H54 (cell line): ENCODE results near the gene RNF115.
"Not testable (repeated sequence)": the region's sequence is repeated elsewhere in the genome, so short reads cannot be mapped to it uniquely, and the experiment has no call there.

ENCODE experiments used
- DNase-seq: peaks from one replicate; pipeline ENCODE4 v3.0.0; 2011; ENCODE audit warnings: low spot score, mixed read lengths; ENCODE audit not compliant: insufficient read length
- FAIRE-seq: peaks from 3 replicates; lab custom pipeline; 2011; peaks lifted over from hg19 to GRCh38; lab: Jason Lieb, UNC
- POLR2A ChIP-seq: IDR thresholded peaks from 2 replicates; pipeline ENCODE4 v1.6.1; 2011; ENCODE audit warnings: low read depth, mild to moderate bottlenecking, low read length

RNF115 gene

DNA sequence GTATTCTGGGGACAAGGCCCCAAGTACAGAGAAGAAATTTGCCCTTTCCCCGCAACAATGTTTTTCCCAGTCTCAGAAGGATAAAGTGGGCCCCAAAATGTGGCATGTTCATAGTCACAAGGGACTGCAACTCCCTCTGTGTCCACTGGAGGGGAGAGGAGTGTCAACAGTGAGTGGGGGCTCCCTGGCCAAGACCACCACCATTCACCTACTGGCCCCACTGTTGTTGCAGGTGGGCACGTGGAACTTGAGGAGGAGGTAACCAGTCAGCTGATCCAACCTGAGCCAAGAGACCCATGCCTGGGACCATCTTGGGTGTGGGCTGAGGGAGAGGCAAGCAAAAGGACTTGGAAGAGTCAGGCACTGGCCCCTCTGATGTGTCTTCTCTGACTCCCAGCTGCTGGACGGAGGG is 22.3 kb upstream of the RNF115 start:
- FAIRE-seq = no peak
- no peak for DNase-seq

DNA sequence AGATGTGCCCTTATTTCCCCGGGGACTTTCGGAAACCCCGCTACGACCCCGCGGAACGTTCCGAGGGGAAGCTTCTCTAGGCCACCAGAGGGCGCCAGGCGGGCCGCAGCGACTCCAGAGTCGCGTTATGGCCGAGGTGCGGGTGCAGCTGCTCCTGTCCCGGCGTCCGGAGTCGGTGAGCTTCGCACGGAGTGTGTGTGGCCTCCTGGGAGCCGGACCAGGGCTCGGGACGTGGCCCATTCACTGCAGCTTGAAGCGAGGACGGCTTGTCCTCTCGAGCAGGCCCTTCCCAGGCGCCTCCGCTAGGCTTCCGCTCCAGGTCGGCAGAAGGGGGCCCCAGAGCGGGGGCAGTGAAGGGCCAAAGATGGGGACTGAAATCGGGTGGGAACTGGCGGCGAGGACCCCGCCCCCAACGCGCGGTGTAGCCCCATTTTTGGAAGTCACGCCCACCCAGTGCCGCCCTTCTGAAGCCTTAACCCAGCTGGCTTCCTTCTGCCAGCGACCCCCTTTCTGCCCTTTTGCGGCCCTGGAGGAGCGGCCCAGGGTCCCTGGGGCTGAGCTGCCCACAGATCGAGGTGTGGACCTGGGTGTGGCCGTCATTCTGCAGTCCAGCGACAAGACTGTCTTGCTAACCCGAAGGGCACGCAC is 21.7 kb upstream of the RNF115 start, which contains the start of gene NUDT17:
TSS of gene NUDT17 (plus strand) at position 117 of the 648 bp plus-strand sequence. CDS start at position 128, 11 bp downstream.
- TF ChIP-seq POLR2A = peak; percentile 20; the same call in 1 of the 2 replicates
- FAIRE-seq (no peak), DNase-seq (peak; percentile 82)

More for the DNA sequence above, 22.3 kb upstream of the RNF115 start:
- no peak for TF ChIP-seq POLR2A

DNA sequence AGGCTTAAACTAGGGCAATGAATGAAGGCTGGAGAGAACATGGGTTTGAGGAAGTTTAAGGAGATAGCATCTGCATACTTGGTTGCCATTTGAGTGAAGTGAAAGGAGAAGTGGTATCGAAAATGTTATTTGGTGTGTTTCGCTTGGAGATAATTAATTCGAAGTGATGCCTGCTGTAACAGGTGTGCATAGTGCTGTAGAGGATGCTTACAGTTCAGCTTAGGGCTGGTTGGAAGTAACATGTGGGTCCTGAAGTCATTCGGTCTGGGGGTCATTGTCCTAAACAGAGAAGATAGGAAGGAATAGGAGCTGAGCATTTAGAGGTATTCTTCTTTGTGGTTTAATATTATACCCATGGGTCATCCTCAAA is 21.2 kb upstream of the RNF115 start:
- FAIRE-seq (no peak), DNase-seq (no peak)
- no peak for TF ChIP-seq POLR2A

DNA sequence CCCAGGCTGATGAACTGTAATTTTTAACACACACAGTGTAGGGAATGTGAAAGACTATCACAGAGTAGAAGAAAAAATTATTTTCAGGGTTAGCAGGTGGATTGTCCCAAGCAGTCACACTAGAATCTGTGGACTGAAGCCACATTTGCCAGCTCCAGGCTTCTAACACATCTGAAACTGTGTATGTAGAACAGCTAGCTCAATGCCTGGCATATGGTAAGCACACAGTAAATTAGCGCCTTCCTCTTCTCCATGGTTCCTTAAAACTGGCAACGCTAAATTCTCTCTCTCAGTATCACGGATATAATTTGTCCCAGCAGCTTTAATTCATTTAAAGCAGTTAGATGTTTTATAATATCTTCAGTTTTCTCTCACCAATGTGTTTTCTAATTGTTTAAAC is 19.1 kb upstream of the RNF115 start:
- FAIRE-seq (no peak), DNase-seq (no peak)
- no peak for TF ChIP-seq POLR2A

DNA sequence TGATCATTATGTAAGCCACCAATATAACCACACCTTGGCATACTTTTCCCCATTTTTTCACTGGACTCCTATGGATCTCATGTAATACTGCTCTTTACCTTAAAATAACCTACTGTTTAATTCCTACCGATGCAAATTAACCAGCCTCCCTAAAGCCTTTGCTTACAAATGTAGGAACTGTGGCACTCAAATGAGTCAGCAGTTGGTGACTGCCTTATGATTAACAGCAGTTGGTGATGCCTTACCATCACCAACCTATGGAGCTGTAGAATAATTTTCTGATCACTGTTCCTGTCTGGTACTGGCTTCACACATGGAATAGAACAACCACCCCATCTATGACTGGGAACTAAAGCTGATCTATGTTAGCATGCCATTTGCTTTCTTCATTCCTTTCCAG is 13.8 kb upstream of the RNF115 start:
- FAIRE-seq (no peak), DNase-seq (no peak)
- no peak for TF ChIP-seq POLR2A

DNA sequence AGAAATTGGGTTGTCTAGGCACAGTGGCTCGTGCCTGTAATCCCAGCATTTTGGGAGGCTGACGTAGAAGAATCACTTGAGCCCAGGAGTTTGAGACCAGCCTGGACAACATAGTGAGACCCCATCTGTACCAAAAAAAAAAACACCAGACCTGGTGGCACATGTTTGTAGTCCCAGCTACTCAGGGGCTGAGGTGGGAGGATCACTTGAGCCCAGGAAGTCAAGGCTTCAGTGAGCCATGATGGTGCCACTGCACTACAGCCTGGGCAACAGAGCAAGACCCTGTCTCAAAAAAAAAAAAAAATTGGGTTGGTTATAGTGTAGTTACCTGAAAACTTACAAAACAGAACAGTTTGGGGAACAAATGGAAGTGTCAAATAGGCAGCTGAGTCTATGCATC is 6.9 kb upstream of the RNF115 start:
- FAIRE-seq, DNase-seq: not testable (repeated sequence)

DNA sequence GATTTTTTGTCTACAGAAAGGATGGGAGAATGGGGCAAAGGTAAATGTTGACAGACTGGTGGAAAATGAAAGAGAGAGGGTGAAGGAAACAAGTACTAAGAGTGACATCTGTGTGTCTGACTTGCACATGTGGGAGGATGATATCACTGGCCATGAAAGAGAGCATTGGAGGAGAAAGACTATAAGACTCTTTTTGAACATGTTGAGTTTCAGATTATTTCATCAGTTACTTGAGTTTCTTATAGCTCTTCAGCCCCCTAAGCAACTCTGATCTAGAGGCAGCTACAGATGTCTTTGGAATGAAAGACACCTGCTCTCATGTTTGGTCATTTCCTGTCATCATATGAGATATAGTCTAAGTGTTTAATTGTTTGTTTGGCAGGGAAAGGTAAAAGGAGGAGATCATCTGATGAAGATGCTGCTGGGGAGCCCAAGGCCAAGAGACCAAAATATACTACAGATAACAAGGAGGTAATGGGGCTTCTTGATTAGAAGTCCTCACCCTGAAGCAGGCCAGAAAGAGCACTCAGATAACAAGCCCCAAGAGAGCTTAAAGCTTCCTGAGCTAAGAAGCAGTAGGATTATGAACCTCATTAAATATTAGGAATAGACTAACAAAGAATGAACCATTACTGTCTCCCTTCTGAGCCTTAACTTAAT is 4.6 kb upstream of the RNF115 start:
- no peak for TF ChIP-seq POLR2A
- no peak for DNase-seq
- FAIRE-seq = no peak

DNA sequence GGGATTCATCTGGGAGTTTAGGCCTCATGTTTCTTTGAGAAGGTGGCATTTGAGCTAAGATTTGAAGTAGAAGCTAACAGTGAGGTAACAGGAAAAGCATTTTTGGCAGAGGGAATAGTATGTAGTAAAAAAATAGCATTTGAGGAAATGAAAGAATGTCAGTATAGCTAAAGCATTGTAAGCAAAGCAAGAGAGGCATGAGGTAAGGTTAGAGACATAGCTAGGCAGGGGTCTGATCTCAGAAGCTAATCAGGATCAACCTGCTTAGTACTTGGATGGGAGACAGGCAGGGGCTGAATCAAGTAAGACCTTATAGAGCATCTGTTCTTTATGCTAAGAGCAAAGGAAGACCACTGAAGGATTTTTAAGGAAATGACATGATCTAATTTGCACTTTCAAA is 4.1 kb upstream of the RNF115 start:
- DNase-seq (no peak), FAIRE-seq (no peak)
- TF ChIP-seq POLR2A = no peak

DNA sequence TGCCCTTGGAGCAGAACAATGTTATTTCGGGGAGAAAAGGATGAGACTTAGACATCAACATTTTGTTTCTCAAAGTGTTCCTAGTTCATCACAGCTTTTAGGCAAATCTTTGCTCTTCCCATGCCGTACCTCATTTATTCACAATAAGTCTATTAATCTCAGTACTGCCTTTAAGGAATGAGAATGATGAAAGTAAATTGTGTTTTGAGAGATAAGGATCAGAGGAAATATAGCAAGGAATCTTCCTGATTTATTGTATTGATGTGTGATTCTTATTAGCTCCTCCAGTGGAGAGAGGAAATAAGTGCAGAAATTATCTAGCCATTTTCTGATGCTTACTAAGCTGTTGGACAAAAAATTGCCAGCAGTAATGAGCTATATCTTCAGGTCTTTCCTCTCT is 2.1 kb upstream of the RNF115 start:
- no peak for FAIRE-seq
- DNase-seq = no peak
- TF ChIP-seq POLR2A = no peak

DNA sequence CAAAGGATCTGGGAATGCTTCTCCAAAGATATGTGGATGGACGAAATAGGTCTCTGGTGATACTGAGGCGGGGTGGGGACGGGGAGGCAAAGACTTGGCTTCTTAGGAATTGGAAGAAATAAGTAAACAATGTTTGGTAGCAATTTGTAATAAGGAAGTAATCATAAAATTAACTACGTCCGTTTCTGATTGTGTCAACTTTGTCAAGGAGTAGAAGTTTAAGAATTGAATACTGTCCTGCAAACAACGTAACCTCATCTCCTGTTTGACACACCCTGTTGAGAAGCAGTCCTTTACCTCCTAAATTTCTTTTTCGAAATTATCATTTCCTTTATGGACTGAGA is 576 bp upstream of the RNF115 start:
- DNase-seq = no peak
- TF ChIP-seq POLR2A = no peak
- no peak for FAIRE-seq

DNA sequence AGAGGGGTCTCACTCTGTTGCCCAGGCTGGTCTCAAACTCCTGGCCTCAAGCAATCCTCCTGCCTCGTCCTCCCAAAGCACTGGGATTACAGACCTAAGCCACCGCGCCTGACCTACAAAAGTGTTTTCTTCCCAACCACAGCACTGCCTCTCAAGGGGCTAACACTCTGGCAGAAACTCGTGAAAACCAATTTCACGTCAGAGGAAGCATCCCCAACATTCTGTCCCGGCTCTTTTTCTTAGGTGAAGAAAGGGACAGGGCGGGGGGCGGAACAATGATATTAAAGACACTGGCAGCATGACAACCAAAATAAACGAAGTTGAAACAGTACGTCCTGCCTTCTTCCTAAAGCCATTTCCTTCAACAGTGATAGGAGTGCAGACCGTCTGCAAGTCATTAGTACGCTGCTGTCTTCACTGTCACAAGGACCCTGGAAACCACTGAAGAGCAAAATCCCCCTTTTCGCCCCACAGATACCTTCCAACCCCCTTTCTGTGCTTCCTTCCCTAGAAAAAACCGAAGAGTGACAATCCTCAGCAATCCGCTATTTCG is 1.0 kb downstream of the RNF115 start:
- FAIRE-seq, DNase-seq: not testable (repeated sequence)

DNA sequence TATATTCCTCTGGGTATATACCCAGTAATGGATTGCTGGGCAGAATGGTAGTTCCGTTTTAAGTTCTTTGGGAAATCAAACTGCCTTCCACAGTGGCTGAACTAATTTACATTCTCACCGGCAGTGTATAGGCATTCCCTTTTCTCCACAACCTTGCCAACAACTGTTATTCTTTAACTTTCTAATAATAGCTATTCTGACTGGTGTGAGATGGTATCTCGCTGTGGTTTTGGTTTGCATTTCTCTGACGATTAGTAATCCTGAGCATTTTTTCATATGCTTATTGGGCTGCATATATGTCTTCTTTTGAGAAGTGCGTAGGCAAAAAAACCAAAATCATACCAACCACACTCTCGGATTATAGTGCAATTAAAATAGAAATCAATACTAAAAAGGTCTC is 5.8 kb downstream of the RNF115 start:
- not testable (repeated sequence) for DNase-seq
- peak; percentile 97 for FAIRE-seq

DNA sequence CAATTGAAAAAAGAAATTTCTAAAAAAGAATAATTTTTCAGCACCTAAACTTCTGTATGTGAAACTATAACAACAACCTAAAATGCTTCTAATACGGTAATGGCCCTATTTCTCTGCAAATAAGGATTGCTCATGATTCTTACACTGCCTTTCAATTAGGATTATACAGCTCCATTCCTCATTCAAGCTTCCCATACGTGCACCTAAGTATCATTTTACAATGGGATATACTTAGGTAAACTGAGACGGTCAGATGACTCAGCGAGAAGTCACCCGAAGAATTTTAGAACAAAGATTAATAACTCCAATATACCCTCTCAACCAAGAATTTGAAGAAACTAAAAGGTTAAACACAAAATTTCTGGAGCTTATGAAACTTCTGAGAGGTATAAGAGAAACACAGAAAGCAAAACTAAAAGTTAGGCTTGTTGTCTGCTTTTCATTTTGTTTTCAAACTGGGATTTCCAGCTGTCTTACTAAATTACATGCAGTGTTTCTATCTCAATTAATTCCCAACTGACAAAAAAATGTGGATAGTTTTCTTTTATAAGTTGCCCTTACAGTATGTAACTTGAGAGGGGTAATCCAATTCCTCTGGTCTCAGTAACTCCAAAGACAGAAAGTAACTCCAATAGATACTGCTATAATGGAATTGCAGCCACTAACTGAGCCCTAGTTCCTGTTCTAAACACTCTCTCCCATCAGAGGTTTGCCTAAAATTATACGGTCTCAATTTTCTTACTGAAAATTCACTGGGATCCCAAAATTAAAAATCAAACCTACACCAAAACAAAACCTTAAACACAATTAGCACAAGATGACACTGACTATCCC is 10.7 kb downstream of the RNF115 start:
- not testable (repeated sequence) for DNase-seq, FAIRE-seq

DNA sequence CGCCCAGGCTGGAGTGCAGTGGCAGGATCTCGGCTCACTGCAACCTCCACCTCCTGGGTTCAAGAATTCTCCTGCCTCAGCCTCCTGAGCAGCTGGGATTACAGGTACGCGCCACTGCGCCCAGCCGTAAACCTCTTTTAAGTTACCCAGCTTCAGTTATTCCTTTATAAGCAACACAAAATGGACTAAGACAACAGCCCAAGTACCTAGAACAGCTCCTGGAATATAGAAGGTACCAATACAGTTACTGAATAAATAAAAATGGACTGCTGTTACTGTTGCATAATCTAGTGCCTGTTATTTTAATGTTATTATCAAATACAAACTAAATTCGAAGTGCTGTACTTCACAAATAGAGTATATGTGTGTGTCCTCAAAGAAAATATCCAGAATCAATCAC is 17.1 kb downstream of the RNF115 start:
- DNase-seq (no peak), FAIRE-seq (no peak)
- TF ChIP-seq POLR2A = no peak

DNA sequence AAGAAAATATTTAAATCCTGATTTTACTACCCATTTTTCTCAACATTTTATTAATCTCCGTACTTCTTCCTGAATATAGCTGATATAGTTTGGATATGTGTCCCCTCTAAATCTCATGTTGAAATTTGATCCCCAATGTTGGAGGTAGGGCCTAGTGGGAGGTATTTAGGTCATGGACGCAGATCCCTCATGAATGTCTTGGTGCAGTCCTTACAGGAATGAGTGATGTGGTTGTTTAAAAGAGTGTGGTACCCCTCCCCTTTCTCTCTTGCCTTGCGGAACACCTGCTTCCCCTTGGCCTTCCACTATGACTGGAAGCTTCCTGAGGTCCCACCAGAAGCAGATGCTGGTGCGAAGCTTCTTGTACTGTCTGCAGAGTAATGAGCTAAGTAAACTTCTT is 17.5 kb downstream of the RNF115 start:
- no peak for FAIRE-seq
- no peak for DNase-seq
- TF ChIP-seq POLR2A = no peak
